Ishikawa (cell line): ENCODE measurements around the gene ACER3.

ENCODE experiments used
- CEBPB ChIP-seq: IDR thresholded peaks from 2 replicates; pipeline ENCODE4 v1.6.1; 2012
- CREB1 ChIP-seq: IDR thresholded peaks from 2 replicates; pipeline ENCODE4 v1.6.1; 2012; ENCODE audit warnings: low read depth
- EGR1 ChIP-seq: IDR thresholded peaks from 2 replicates; pipeline ENCODE4 v1.6.1; 2012
- EP300 ChIP-seq: IDR thresholded peaks from 2 replicates; pipeline ENCODE4 v1.6.1; 2012; ENCODE audit warnings: borderline replicate concordance
- FOXM1 ChIP-seq: IDR thresholded peaks from 2 replicates; pipeline ENCODE4 v1.6.1; 2012; ENCODE audit warnings: low read depth, borderline replicate concordance
- NFIC ChIP-seq: IDR thresholded peaks from 2 replicates; pipeline ENCODE4 v1.6.1; 2012
- RAD21 ChIP-seq: IDR thresholded peaks from 2 replicates; pipeline ENCODE4 v1.6.1; 2012; ENCODE audit warnings: low read depth
- TAF1 ChIP-seq: IDR thresholded peaks from 2 replicates; pipeline ENCODE4 v1.6.1; 2012; ENCODE audit warnings: low read depth, mild to moderate bottlenecking
- TCF12 ChIP-seq: IDR thresholded peaks from 2 replicates; pipeline ENCODE4 v1.6.1; 2012; ENCODE audit warnings: low read depth
- TEAD4 ChIP-seq: IDR thresholded peaks from 2 replicates; pipeline ENCODE4 v1.6.1; 2012
- YY1 ChIP-seq: IDR thresholded peaks from 2 replicates; pipeline ENCODE4 v1.6.1; 2012; ENCODE audit warnings: low read depth
- ZBTB7A ChIP-seq: IDR thresholded peaks from 2 replicates; pipeline ENCODE4 v1.6.1; 2012; ENCODE audit warnings: low read depth
- TF ChIP-seq, protein P1 (sequence below): IDR thresholded peaks from 2 replicates; pipeline ENCODE4 v1.6.1; 2012; ENCODE audit warnings: low read depth, mild to moderate bottlenecking
- TF ChIP-seq, protein P2 (sequence below): IDR thresholded peaks from 2 replicates; pipeline ENCODE4 v1.6.1; 2012
- TF ChIP-seq, protein P3 (sequence below): IDR thresholded peaks from 2 replicates; pipeline ENCODE4 v1.6.1; 2012

The ACER3 gene

GRCh38 chr11:77068457-77069335 lies 208.0 kb downstream of the ACER3 start:
- TF ChIP-seq EGR1 (no peak), RAD21 (no peak), TAF1 (no peak), ZBTB7A (no peak), TEAD4 (no peak), EP300 (no peak), CEBPB (no peak), CREB1 (no peak), NFIC (no peak), TCF12 (no peak)
- TF ChIP-seq, protein P1, sequence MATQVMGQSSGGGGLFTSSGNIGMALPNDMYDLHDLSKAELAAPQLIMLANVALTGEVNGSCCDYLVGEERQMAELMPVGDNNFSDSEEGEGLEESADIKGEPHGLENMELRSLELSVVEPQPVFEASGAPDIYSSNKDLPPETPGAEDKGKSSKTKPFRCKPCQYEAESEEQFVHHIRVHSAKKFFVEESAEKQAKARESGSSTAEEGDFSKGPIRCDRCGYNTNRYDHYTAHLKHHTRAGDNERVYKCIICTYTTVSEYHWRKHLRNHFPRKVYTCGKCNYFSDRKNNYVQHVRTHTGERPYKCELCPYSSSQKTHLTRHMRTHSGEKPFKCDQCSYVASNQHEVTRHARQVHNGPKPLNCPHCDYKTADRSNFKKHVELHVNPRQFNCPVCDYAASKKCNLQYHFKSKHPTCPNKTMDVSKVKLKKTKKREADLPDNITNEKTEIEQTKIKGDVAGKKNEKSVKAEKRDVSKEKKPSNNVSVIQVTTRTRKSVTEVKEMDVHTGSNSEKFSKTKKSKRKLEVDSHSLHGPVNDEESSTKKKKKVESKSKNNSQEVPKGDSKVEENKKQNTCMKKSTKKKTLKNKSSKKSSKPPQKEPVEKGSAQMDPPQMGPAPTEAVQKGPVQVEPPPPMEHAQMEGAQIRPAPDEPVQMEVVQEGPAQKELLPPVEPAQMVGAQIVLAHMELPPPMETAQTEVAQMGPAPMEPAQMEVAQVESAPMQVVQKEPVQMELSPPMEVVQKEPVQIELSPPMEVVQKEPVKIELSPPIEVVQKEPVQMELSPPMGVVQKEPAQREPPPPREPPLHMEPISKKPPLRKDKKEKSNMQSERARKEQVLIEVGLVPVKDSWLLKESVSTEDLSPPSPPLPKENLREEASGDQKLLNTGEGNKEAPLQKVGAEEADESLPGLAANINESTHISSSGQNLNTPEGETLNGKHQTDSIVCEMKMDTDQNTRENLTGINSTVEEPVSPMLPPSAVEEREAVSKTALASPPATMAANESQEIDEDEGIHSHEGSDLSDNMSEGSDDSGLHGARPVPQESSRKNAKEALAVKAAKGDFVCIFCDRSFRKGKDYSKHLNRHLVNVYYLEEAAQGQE, result no peak
- TF ChIP-seq, protein P2, sequence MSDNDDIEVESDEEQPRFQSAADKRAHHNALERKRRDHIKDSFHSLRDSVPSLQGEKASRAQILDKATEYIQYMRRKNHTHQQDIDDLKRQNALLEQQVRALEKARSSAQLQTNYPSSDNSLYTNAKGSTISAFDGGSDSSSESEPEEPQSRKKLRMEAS, result no peak
- TF ChIP-seq, protein P3, sequence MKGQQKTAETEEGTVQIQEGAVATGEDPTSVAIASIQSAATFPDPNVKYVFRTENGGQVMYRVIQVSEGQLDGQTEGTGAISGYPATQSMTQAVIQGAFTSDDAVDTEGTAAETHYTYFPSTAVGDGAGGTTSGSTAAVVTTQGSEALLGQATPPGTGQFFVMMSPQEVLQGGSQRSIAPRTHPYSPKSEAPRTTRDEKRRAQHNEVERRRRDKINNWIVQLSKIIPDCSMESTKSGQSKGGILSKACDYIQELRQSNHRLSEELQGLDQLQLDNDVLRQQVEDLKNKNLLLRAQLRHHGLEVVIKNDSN, result no peak

GRCh38 chr11:77069336-77069968 lies 208.7 kb downstream of the ACER3 start:
- TF ChIP-seq EGR1 (no peak), YY1 (no peak), TCF12 (no peak), RAD21 (no peak), NFIC (no peak), TEAD4 (no peak), EP300 (no peak), ZBTB7A (no peak), TAF1 (no peak)
- TF ChIP-seq, protein P2, result no peak
- TF ChIP-seq, protein P3, result no peak

DNA sequence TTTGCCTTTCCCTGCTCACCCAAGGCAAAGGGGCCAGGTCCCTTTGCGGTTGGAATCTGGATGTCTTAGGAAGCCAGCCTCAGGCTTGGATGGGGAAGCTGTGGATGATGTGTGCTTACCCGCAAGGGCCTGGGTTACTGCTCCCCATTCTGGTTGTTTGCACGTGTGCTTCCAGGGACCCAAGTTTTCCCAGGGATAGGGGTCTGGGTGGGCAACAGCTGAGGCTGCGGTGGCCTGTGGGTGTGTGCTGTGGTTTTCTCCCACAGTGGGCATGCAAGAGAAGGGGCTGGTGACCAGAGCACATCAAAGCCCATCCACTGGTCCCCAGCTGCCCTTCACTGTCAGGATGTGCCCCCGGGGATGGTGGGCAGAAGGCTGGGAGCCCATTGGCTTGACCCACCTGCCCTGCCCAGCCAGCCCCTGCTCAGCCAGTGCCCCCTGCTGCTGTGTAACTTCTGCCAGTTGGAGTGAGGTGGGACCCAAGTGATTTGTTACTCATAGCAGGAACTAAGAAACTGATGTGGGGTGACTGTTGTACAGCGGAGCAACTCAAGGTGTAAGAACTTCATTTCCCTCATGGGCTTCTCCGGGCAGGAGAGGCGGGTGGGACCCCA lies 209.4 kb downstream of the ACER3 start:
- TF ChIP-seq, protein P2, result no peak
- TF ChIP-seq EGR1, result no peak
- TF ChIP-seq, protein P1, result no peak
- TF ChIP-seq YY1, result no peak
- TF ChIP-seq ZBTB7A, result no peak
- no peak for TF ChIP-seq EP300
- TF ChIP-seq TAF1, result no peak
- no peak for TF ChIP-seq NFIC
- TF ChIP-seq RAD21, result no peak
- no peak for TF ChIP-seq TEAD4
- no peak for TF ChIP-seq CEBPB
- TF ChIP-seq TCF12, result no peak
- TF ChIP-seq, protein P3, result no peak
- TF ChIP-seq FOXM1, result no peak
- TF ChIP-seq CREB1, result no peak

DNA sequence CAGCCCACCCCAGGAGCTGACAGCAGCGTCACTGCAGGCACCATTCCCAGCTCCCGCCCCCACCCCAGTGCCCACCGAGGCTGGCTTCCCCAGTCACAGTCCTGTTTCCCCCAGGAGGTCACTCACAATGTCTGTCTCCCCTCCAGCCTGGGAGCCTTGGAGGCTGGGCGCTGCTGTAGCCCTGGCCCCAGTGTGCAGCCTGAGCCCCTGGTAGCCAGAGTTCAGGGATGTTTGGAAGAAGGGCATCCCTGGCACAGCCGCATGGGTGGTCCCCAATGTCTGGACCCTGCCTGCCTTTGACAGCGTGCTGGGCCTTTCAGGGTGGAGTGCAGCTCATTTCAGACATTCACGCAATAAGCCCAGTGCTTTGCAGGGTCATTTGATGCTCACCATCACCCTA lies 210.4 kb downstream of the ACER3 start:
- TF ChIP-seq, protein P2, result no peak
- no peak for TF ChIP-seq ZBTB7A
- no peak for TF ChIP-seq YY1
